NCI-H128 (cell line): Measurements from ENCODE around the gene EPHA5.

Source experiments
- DNase-seq: peaks from one replicate; lab custom pipeline; 2025; ENCODE audit not compliant: unreplicated experiment; lab: John Stamatoyannopoulos, UW

EPHA5 gene

DNA sequence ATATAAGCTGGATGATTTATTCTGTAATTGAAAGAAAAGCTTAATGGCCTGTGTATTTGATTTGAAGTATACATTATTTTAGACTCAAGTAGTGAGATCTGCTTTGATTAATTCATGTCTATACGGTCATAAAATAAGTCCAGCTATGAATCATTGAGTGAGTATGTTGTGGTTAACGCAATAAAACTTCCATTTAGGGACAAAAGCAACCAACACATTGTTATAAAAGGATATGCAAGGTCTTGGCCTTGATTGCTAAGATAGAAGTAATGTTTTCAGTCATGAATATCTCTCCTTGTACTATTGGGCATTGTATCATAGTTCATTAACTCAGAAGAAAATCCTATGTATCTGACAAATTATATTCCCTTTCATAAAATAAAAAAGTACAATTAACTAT is 162.1 kb downstream of the EPHA5 start:
- no peak for DNase-seq

- no peak for DNase-seq
These were observed 168.1 kb downstream of the EPHA5 start for GRCh38 chr4:65502131-65502701.

- DNase-seq: no peak
These were observed 171.7 kb downstream of the EPHA5 start for GRCh38 chr4:65498606-65499005.

- DNase-seq: no peak
These were observed 174.8 kb downstream of the EPHA5 start for GRCh38 chr4:65495439-65495838.

DNA sequence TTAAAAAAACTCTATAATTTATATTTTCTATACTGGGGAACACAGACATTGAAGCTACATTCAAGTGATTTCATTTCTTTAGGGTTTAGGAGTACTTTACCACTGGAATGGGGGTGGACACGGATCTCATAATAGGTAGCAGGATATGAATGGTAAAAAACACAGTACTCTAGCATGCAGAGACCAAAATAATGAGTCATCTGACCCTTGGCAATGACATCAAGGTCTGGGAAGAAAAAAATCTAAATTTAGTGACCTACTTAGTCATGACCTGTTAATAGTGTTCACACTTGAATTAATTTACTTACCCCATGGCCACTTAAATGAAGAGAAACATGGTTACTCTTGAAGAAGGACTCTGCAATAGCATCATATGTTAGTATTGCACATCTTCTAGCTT is 187.9 kb downstream of the EPHA5 start:
- no peak for DNase-seq

GRCh38 chr4:65472531-65472930 is 197.8 kb downstream of the EPHA5 start:
- DNase-seq: no peak

DNA sequence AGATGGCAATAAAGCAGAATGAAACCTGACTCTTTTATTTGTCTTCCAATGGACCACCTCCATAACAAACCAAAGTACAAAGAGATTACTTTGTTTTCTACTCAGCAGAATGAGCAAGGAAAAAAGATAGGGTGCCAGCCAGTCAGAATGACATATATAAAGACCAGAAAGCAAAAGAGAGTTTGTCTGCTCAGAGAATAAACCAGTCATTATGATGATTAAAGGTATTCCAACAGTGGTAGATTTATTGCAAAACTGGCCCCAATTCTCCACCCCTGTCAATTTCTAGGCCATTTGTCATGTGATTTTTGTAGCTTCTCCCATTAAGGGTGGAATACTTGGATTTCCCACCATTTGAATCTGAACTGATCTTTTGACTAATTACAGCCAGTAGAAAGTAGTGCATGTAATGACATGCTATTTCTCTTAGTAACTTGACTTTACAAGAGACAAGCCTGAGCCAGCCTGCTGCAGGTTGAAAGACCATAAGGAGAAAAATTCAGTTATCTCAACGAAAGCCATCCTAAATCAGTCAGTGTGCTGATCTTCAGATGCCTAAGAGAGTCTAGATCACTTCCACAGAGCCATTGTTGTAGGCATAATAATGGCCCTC is 203.1 kb downstream of the EPHA5 start:
- no peak for DNase-seq

GRCh38 chr4:65461781-65462180 is 208.5 kb downstream of the EPHA5 start:
- DNase-seq: no peak

- no peak for DNase-seq
These were observed 213.3 kb downstream of the EPHA5 start for GRCh38 chr4:65457011-65457410.

DNA sequence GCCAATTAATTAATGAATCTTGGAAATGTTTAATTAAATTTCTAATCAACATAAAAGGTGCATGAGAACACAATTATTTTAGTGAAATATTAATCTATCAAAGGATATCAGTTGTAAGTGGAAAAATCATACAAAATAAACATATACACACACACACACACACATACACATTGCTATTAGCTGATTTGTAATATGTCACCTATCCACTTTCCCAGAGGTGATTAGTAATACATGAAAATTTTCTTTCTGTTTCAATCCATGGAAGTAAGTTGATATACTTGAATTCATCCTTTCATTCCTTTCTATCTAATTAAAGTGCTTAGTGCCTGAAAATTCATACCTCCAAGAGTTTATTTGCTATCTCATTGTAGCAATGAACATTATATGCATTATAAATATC is 213.7 kb downstream of the EPHA5 start:
- DNase-seq: no peak

GRCh38 chr4:65453398-65453797 is 216.9 kb downstream of the EPHA5 start:
- DNase-seq: no peak

GRCh38 chr4:65450899-65451298 is 219.4 kb downstream of the EPHA5 start:
- no peak for DNase-seq

DNA sequence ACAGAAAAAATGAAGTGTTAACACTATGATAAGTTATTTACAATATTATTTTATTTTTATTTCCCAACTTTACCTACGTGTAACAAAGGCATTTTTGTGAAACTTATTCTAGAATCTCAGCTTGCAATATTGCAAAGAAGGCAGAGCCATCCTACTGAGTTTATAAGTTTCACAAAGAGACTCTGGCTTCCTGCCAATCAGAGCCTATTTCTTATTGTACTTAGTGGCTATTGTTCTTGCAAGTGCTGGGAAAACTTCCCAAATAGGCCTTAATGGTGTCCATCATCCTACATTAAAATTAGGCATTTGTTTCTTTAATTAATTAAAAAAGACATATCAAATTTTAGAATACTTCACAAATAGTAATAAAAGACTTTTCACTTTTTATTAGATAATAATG is 233.2 kb downstream of the EPHA5 start:
- no peak for DNase-seq

DNA sequence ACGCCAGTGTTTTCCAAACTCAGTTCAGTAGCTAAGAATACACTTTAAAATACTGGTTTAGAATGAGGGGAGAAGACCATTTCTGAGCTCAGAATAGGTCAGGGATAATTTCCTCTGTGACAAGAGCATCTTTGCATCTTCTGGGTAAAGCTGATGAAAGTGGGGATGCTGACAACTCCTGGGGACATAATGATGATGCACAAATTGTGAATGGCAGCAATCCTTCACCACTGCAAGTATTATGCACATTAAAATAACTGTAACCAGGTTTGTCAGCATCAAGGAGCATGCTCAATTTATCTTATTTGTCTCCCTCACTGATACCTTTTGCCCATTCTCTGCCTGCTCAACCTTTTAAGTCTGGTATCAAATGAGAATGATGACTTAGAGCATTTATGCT is 248.2 kb downstream of the EPHA5 start:
- no peak for DNase-seq

DNA sequence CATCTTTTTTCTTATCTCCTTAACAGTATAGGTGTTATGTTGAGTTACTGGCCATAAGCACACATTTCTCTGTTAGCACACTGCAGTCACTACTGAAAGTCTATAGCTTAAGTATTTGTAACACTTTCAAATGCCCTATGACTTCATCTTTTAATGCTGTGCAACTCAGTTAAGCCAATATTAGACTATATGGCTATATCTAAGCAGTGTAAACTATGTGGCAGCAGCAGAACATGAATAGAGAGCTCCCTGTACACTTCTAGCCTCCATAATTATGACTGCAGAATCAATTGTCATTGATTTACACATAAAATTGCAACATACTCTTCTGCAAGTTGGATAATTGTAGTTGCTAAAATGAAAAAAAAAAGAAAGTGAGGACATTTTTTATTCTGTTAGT is 250.3 kb downstream of the EPHA5 start:
- DNase-seq: no peak

DNA sequence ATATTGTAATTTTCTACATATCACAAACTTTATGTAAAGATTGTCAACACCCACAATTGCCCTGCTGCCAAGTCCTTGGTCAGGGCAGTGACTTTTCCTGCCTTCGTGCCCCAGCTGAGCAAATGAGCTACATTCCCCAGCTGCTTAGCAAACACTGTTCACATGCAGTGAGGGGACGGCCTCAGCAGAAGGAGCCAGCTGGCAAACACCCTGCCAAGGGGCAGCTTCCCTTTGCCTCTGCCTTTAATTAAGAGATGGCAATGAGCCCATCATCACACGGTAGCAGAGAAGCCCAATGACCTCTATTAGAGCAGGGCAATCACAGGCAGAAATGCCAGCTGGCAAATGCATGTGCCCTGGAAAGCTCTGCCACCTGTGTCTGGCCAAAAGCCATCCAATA is 253.4 kb downstream of the EPHA5 start:
- peak; percentile 11 for DNase-seq

DNA sequence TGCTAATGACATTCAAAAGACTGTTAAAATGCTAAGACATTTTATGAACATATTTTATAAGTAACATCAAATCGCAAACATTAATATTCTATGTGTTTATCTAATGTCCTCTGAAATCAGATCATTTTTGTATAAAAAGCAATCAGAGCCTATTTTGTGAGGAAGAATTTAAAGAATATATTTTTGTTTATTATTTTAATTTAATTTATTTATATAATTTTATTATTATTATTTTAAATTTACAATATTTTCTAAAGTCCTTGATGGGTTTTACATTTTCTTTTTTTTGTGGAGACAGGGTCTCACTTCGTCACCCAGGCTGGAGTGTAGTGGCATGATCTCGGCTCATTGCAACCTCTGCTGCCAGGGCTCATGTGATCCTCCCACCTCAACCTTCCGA is 262.8 kb downstream of the EPHA5 start:
- DNase-seq: no peak

DNA sequence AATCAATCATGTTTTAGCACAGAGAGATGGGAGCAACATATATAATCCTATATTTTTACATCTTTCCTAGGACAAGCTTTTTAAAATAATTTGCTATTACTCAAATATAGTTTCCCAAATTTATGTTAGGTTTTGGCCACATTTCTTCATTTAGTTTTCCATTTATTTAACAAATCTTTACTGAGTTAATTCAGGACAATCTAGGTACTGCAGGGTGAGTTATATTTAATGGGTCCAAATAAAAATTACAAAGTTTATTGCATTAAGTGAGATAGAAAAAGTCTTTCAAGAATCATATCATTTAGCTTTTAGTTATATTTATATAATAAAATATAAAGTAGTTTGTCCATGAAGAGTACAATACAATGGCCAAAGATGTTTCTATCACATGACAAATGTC is 269.2 kb downstream of the EPHA5 start:
- no peak for DNase-seq

GRCh38 chr4:65399084-65399483 is 271.2 kb downstream of the EPHA5 start:
- no peak for DNase-seq

GRCh38 chr4:65393078-65393477 is 277.2 kb downstream of the EPHA5 start:
- no peak for DNase-seq

GRCh38 chr4:65392488-65392887 is 277.8 kb downstream of the EPHA5 start:
- no peak for DNase-seq

DNA sequence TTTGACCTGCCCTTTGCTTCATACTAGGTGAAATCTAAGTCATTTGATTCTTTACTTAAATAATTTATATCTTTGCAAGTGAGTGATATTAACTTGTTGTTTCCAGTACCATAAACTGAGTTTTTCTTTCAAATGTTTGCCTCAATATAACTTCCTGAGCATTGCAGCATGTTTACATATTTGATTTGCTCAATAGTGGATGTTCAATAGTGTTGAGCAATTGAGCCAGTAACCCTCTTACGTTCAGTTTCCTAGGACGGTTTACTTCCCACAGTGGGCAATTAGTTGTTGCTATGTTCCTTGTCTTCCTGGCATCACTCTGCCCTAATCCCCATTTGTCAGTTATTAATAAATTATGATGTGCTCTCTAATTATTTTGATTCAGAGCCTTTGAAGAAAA is 278.5 kb downstream of the EPHA5 start:
- DNase-seq: no peak

- DNase-seq: no peak
These were observed 278.9 kb downstream of the EPHA5 start for GRCh38 chr4:65391382-65391781.
